GM10248 (cell line): ENCODE data around the gene PER3.

Experiments
- CTCF ChIA-PET: fragments of 300-600 bp; sonication (Branson Sonifier 250); formaldehyde crosslinking; extraction: SDS; loops from one replicate; lab custom pipeline; 2021; ENCODE audit warnings: antibody characterized with exemption; lab: Yijun Ruan, JAX
- POLR2A ChIA-PET: fragments of 350-650 bp; sonication (Branson Sonifier 250); formaldehyde crosslinking; extraction: SDS; loops from one replicate; lab custom pipeline; 2020; ENCODE audit warnings: antibody characterized with exemption; lab: Yijun Ruan, JAX
- DNase-seq: peaks from one replicate; pipeline ENCODE4 v3.0.0; 2012; ENCODE audit errors: extremely low spot score
- TF ChIP-seq, protein P1 (sequence below): IDR thresholded peaks from 2 replicates; pipeline ENCODE4 v1.5.1; 2012; ENCODE audit warnings: mild to moderate bottlenecking, low read depth; ENCODE audit errors: extremely low read depth, missing control alignments, control extremely low read depth

The PER3 gene

GRCh38 chr1:7760245-7760644 lies 23.8 kb upstream of the PER3 start:
- ChIA-PET CTCF (interaction anchor here (5.2 to 7.2 kb wide), 2 partner anchors 9 to 92 kb away, joined by 24 to 74 read pairs; no protein-coding TSS in a partner anchor), POLR2A (no interaction called here)
- no peak for DNase-seq
- TF ChIP-seq, protein P1, sequence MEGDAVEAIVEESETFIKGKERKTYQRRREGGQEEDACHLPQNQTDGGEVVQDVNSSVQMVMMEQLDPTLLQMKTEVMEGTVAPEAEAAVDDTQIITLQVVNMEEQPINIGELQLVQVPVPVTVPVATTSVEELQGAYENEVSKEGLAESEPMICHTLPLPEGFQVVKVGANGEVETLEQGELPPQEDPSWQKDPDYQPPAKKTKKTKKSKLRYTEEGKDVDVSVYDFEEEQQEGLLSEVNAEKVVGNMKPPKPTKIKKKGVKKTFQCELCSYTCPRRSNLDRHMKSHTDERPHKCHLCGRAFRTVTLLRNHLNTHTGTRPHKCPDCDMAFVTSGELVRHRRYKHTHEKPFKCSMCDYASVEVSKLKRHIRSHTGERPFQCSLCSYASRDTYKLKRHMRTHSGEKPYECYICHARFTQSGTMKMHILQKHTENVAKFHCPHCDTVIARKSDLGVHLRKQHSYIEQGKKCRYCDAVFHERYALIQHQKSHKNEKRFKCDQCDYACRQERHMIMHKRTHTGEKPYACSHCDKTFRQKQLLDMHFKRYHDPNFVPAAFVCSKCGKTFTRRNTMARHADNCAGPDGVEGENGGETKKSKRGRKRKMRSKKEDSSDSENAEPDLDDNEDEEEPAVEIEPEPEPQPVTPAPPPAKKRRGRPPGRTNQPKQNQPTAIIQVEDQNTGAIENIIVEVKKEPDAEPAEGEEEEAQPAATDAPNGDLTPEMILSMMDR: no peak

GRCh38 chr1:7761103-7761502 lies 23.0 kb upstream of the PER3 start:
- ChIA-PET POLR2A (no interaction called here), CTCF (interaction anchor here (5.2 to 7.2 kb wide), 2 partner anchors 9 to 93 kb away, joined by 24 to 74 read pairs; no protein-coding TSS in a partner anchor)
- TF ChIP-seq, protein P1: no peak
- DNase-seq: no peak

- TF ChIP-seq, protein P1: no peak
- ChIA-PET POLR2A (no interaction called here), CTCF (interaction anchor here (1.0 to 7.2 kb wide), 5 partner anchors 14 to 119 kb away, joined by 3 to 74 read pairs (median 4); no protein-coding TSS in a partner anchor)
- no peak for DNase-seq
These were observed 16.9 kb upstream of the PER3 start for GRCh38 chr1:7767176-7767575.

- ChIA-PET CTCF (interaction anchor here (1.2 to 3.3 kb wide), 2 partner anchors 12 to 15 kb away, joined by 5 to 31 read pairs; no protein-coding TSS in a partner anchor), POLR2A (no interaction called here)
- TF ChIP-seq, protein P1: no peak
- DNase-seq: no peak
These were observed 15.5 kb upstream of the PER3 start for GRCh38 chr1:7768583-7768982.

GRCh38 chr1:7769673-7770412 lies 14.2 kb upstream of the PER3 start:
- ChIA-PET POLR2A (no interaction called here), CTCF (interaction anchor here (1.2 to 3.3 kb wide), 2 partner anchors 13 to 16 kb away, joined by 5 to 31 read pairs; no protein-coding TSS in a partner anchor)
- TF ChIP-seq, protein P1: no peak
- DNase-seq: no peak

DNA sequence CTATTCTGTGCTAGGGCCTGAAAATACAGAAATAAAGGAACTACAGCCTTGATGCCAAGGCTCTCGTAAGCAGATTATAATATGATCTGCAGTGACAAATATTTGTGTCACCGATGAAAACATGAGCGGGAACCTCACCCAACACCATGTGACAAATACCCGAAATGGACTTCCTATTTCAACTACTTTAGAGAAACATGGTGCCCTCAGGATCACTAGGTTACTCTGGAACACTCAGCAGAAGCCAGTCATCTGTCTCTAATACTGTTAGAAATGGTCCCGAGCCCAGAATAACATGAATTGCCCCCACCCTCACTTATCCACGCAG lies 13.5 kb upstream of the PER3 start:
- TF ChIP-seq, protein P1: no peak
- ChIA-PET POLR2A (no interaction called here), CTCF (interaction anchor here (1.7 to 3.3 kb wide), 2 partner anchors 17 to 18 kb away, joined by 5 to 31 read pairs; no protein-coding TSS in a partner anchor)
- no peak for DNase-seq
